ENCODE results near the gene EVX2. TPM values are rescaled to one million over a fixed set of nuclear protein-coding genes. Genes with fewer than 3 reads are reported as not detected.
A peak's percentile ranks its signal among the peaks of the same experiment; 100 is the strongest.

The EVX2 gene
- total and polyA plus RNA-seq, 9 of the 15 experiments (the other 6 are each of a cell fraction or from before 2014, with no cell fraction given): not detected

DNA sequence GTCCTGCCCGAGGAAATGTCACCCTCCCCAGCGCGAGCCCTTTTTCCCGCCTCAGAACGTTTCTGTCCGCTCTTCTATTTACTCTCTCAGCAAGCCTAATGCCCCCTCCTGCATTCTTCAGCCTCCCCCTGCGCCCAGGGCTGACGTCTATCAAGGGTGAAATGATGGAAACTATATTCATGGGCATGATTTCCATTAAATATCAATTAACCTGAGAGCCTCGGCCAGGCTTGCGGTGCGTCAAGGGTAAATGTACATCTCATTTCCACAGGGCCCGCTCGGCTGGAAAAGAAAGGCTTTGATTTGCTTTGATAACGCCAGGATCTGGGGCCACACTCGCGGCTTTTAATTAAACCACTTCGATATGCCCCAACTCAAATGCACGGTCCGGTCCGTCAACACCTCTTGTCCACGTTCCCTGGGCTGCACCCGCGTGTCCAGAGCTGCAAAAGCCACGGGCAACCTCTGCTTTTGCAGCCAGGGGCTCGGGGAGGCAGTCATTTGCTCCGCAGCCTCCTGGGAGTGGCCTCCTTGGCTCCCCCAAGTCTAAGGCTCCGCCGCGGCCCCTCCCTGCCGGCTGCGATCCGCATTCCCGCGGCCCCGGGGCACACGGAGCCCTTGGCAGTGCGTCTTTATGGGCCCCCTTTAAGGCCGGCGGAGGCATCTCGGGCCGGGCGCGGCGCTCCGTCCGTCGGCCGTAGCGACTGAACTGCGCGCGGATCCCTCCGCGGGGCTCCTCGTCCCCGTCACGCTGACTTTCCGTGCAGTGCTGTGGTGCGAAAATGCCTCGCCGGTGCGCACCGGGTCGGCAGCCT, 45.4 kb upstream of the EVX2 start, which contains the start of gene HOXD8:
Gene HOXD8 (plus strand): TSS at position 724 of the 815 bp plus-strand sequence. CDS start 662 bp downstream, outside the sequence.
- Histone ChIP-seq H3K27ac (ENCODE audit: extremely low read depth, low read depth, low read length) (no peak within 1 kb of the TSS), H3K4me1 (replicated peaks in 1 of 2; ENCODE audit: control insufficient read depth in 2 of 2, insufficient read depth in 2 of 2, low read length in 2 of 2) (peaks cover 0 to 21% of the 10 kb centered on the region in 2 experiments; a peak in 2 of 5 replicates), H3K27me3 (ENCODE audit: control insufficient read depth in 2 of 2, insufficient read depth in 2 of 2, low read length in 2 of 2) (peaks cover 56 to 67% of the 10 kb centered on the region in 2 experiments), H2AFZ (ENCODE audit: low read depth, low read length) (peak within 1 kb of the TSS; percentile 28; the same call in 1 of the 2 replicates), H4K20me1 (replicated peaks; ENCODE audit: control insufficient read depth, insufficient read depth, low read length) (0 out of 2 replicates have a peak, but pooled peaks cover 8% of the 10 kb centered on the region), H3K4me2 (ENCODE audit: insufficient read depth, low read length) (peak within 1 kb of the TSS; percentile 29), H3K9me1 (ENCODE audit: control insufficient read depth, insufficient read depth, low read length) (no peaks in the 10 kb centered on the region), H3K9ac (ENCODE audit: insufficient read depth in 1 of 2, low read depth in 2 of 2, low read length in 2 of 2) (peak within 1 kb of the TSS in 1 of 2 experiments; percentile 62; a peak in 2 of 4 replicates), H3K79me2 (ENCODE audit: control insufficient read depth, insufficient read depth, low read length) (no peaks in the 10 kb centered on the region), H3K9me3 (replicated peaks; ENCODE audit: control insufficient read depth, insufficient read depth, low read depth, low read length) (no peaks in the 10 kb centered on the region), H3K36me3 (ENCODE audit: control insufficient read depth, insufficient read depth, low read length) (no peaks in the 10 kb centered on the region), H3K4me3 (peak within 1 kb of the TSS; percentile 27)
- POLR2A ChIA-PET: interaction anchor here (0.7 kb wide), 2 partner anchors 300 to 331 kb away, joined by 3 read pairs; no protein-coding TSS in a partner anchor
- FAIRE-seq (no peak), DNase-seq (ENCODE audit: extremely low read depth in 1 of 4, low spot score in 3 of 4) (peak; percentile 26 to 41 (median 32)), ATAC-seq (no peak)
- intact Hi-C loops (cut with micrococcal nuclease) (loop anchor here (5.0 kb wide), 2 partner anchors 423 to 683 kb away; no protein-coding TSS in a partner anchor), in situ Hi-C loops (cut with MboI) (loop anchor here (5.0 to 25.0 kb wide), 4 partner anchors 508 to 1633 kb away; no protein-coding TSS in a partner anchor)
- BruUV-seq (replicated peaks): no TSS peak
- WGBS (ENCODE audit: insufficient coverage, low coverage, missing lambda C conversion rate): 16% methylated on average over 64 of the region's 64 CpGs
- CTCF ChIA-PET (ENCODE audit: low intra/inter-chr PET ratio): interaction anchor here (1.2 to 2.5 kb wide), 2 partner anchors 685 to 1019 kb away, joined by 5 to 18 read pairs; no protein-coding TSS in a partner anchor
- no peak for TF ChIP-seq ZEB2 (IDR thresholded peaks at IDR 0.05)
- no peak for TF ChIP-seq RFX5 (IDR thresholded peaks at IDR 0.05; ENCODE audit: low read depth, low read length)
- TF ChIP-seq, protein P1, sequence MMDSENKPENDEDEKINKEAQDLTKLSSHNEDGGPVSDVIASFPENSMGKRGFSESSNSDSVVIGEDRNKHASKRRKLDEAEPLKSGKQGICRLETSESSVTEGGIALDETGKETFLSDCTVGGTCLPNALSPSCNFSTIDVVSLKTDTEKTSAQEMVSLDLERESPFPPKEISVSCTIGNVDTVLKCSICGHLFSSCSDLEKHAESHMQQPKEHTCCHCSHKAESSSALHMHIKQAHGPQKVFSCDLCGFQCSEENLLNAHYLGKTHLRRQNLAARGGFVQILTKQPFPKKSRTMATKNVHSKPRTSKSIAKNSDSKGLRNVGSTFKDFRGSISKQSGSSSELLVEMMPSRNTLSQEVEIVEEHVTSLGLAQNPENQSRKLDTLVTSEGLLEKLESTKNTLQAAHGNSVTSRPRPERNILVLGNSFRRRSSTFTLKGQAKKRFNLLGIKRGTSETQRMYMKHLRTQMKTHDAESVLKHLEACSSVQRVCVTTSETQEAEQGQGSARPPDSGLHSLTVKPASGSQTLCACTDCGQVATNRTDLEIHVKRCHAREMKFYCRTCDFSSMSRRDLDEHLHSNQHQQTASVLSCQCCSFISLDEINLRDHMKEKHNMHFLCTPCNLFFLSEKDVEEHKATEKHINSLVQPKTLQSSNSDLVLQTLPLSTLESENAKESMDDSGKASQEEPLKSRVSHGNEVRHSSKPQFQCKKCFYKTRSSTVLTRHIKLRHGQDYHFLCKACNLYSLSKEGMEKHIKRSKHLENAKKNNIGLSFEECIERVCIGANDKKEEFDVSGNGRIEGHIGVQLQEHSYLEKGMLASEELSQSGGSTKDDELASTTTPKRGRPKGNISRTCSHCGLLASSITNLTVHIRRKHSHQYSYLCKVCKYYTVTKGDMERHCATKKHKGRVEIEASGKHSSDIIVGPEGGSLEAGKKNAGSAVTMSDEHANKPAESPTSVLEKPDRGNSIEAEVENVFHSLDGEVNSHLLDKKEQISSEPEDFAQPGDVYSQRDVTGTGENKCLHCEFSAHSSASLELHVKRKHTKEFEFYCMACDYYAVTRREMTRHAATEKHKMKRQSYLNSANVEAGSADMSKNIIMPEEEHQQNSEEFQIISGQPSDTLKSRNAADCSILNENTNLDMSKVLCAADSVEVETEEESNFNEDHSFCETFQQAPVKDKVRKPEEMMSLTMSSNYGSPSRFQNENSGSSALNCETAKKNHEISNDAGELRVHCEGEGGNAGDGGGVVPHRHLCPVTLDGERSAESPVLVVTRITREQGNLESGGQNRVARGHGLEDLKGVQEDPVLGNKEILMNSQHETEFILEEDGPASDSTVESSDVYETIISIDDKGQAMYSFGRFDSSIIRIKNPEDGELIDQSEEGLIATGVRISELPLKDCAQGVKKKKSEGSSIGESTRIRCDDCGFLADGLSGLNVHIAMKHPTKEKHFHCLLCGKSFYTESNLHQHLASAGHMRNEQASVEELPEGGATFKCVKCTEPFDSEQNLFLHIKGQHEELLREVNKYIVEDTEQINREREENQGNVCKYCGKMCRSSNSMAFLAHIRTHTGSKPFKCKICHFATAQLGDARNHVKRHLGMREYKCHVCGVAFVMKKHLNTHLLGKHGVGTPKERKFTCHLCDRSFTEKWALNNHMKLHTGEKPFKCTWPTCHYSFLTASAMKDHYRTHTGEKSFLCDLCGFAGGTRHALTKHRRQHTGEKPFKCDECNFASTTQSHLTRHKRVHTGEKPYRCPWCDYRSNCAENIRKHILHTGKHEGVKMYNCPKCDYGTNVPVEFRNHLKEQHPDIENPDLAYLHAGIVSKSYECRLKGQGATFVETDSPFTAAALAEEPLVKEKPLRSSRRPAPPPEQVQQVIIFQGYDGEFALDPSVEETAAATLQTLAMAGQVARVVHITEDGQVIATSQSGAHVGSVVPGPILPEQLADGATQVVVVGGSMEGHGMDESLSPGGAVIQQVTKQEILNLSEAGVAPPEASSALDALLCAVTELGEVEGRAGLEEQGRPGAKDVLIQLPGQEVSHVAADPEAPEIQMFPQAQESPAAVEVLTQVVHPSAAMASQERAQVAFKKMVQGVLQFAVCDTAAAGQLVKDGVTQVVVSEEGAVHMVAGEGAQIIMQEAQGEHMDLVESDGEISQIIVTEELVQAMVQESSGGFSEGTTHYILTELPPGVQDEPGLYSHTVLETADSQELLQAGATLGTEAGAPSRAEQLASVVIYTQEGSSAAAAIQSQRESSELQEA (IDR thresholded peaks at IDR 0.05; ENCODE audit: low read depth): no peak
- TF ChIP-seq, protein P2, sequence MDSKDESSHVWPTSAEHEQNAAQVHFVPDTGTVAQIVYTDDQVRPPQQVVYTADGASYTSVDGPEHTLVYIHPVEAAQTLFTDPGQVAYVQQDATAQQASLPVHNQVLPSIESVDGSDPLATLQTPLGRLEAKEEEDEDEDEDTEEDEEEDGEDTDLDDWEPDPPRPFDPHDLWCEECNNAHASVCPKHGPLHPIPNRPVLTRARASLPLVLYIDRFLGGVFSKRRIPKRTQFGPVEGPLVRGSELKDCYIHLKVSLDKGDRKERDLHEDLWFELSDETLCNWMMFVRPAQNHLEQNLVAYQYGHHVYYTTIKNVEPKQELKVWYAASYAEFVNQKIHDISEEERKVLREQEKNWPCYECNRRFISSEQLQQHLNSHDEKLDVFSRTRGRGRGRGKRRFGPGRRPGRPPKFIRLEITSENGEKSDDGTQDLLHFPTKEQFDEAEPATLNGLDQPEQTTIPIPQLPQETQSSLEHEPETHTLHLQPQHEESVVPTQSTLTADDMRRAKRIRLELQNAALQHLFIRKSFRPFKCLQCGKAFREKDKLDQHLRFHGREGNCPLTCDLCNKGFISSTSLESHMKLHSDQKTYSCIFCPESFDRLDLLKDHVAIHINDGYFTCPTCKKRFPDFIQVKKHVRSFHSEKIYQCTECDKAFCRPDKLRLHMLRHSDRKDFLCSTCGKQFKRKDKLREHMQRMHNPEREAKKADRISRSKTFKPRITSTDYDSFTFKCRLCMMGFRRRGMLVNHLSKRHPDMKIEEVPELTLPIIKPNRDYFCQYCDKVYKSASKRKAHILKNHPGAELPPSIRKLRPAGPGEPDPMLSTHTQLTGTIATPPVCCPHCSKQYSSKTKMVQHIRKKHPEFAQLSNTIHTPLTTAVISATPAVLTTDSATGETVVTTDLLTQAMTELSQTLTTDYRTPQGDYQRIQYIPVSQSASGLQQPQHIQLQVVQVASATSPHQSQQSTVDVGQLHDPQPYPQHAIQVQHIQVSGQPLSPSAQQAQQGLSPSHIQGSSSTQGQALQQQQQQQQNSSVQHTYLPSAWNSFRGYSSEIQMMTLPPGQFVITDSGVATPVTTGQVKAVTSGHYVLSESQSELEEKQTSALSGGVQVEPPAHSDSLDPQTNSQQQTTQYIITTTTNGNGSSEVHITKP (IDR thresholded peaks at IDR 0.05; ENCODE audit: partially characterized antibody): no peak
- TF ChIP-seq ZNF224 (CRISPR knock-in tag; IDR thresholded peaks at IDR 0.05): no peak
- peak; percentile 64 for TF ChIP-seq PCBP1 (IDR thresholded peaks at IDR 0.05; ENCODE audit: low read depth, low read length, poor library complexity, severe bottlenecking)
- TF ChIP-seq, protein P3, sequence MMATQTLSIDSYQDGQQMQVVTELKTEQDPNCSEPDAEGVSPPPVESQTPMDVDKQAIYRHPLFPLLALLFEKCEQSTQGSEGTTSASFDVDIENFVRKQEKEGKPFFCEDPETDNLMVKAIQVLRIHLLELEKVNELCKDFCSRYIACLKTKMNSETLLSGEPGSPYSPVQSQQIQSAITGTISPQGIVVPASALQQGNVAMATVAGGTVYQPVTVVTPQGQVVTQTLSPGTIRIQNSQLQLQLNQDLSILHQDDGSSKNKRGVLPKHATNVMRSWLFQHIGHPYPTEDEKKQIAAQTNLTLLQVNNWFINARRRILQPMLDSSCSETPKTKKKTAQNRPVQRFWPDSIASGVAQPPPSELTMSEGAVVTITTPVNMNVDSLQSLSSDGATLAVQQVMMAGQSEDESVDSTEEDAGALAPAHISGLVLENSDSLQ (IDR thresholded peaks at IDR 0.05): no peak
